ENCODE data around the gene CPNE8. TPM values are rescaled to one million over a fixed set of nuclear protein-coding genes. Genes with fewer than 3 reads are reported as not detected.

The CPNE8 gene
- total RNA-seq, 6 experiments from 2014 or later: 8.6 to 21.1 (median 16.3) TPM

DNA sequence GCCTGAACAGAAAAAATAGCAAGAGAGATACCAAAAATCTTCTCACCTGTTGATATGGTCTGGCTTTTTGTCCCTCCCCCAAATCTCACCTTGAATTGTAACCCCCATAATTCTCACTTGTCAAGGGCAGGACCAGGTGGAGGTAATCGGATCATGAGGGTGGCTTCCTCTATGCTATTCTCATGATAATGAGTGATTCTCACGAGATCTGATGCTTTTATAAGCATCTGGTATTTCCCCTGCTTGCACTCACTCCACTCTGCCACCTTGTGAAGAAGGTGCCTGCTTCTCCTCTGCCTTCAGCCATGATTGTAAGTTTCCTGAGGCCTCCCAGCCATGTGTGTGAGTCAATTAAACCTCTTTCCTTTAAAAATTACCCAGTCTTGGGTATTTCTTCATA, 291.2 kb downstream of the CPNE8 start:
- intact Hi-C loops (cut with DNase I): no loop called here
- TF ChIP-seq, protein P1, sequence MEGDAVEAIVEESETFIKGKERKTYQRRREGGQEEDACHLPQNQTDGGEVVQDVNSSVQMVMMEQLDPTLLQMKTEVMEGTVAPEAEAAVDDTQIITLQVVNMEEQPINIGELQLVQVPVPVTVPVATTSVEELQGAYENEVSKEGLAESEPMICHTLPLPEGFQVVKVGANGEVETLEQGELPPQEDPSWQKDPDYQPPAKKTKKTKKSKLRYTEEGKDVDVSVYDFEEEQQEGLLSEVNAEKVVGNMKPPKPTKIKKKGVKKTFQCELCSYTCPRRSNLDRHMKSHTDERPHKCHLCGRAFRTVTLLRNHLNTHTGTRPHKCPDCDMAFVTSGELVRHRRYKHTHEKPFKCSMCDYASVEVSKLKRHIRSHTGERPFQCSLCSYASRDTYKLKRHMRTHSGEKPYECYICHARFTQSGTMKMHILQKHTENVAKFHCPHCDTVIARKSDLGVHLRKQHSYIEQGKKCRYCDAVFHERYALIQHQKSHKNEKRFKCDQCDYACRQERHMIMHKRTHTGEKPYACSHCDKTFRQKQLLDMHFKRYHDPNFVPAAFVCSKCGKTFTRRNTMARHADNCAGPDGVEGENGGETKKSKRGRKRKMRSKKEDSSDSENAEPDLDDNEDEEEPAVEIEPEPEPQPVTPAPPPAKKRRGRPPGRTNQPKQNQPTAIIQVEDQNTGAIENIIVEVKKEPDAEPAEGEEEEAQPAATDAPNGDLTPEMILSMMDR (IDR thresholded peaks at IDR 0.05): no peak
- Histone ChIP-seq H3K4me3 (no peak overlapping the region), H3K4me1 (no peaks in the 10 kb centered on the region), H3K36me3 (no peaks in the 10 kb centered on the region), H3K9me3 (no peaks in the 10 kb centered on the region), H3K27ac (no peak overlapping the region), H3K27me3 (no peaks in the 10 kb centered on the region)
- DNase-seq (no peak), ATAC-seq (no peak)
- WGBS (ENCODE audit: insufficient coverage, low coverage, low lambda C conversion rate, missing lambda C conversion rate): 34% methylated on average over 2 of the region's 2 CpGs

DNA sequence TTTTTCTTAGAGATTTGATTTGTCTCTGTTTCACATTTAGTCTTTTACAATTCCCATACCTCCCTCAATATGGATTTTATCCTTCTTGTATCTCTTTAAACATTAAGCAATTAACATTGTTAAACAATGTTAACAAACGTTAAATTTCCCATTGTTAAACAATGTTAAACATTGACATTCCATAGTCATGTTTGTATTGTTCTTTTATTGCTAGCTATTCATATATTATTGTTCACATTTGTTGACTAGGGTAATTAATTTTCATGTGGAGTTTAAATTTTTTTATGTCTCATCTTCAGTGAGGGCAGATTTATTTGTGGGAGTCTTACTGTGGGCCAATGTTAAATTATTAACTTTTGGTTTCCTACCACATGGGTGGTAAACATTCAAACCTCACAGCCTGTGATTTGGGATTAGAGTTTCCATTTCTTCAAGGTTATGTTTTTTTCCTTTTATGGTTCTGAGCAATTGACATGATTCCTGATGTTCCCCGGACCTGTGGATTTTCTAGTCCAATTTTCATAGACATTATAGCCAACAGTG, 294.5 kb downstream of the CPNE8 start:
- Histone ChIP-seq H3K4me3 (no peak overlapping the region), H3K36me3 (no peaks in the 10 kb centered on the region), H3K4me1 (no peaks in the 10 kb centered on the region), H3K9me3 (peaks cover 0 to 3% (median 0%) of the 10 kb centered on the region in 4 donors), H3K27ac (no peak overlapping the region), H3K27me3 (no peaks in the 10 kb centered on the region)
- no peak for TF ChIP-seq POLR2A (IDR thresholded peaks at IDR 0.05)
- TF ChIP-seq, protein P1 (IDR thresholded peaks at IDR 0.05): no peak
- no peak for ATAC-seq
- no peak for DNase-seq
- intact Hi-C loops (cut with DNase I): no loop called here
- 43% methylated on average over 2 of the region's 2 CpGs for WGBS (ENCODE audit: insufficient coverage, low coverage, low lambda C conversion rate, missing lambda C conversion rate)

DNA sequence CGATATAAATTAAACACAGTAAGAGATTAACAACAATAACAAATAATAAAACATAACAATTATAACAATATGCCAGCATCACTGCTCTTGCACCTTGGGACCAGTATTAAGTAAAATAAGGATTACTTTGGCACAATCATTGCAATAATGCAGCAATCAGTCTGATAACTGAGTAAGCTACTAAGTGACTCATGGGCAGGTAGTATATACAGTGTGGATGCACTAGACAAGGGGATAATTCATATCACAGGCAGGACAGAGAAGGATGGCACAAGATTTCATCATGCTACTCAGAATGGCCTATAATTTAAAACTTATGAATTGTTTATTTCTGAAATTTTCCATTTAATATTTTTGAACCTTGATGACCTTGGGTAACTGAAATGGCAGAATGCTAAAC, 298.1 kb downstream of the CPNE8 start:
- H3K36me3 ChIP-seq: no peaks in the 10 kb centered on the region
- H3K4me1 ChIP-seq: no peaks in the 10 kb centered on the region
- TF ChIP-seq, protein P1 (IDR thresholded peaks at IDR 0.05): no peak
- TF ChIP-seq POLR2A (IDR thresholded peaks at IDR 0.05): no peak
- intact Hi-C loops (cut with DNase I): no loop called here
- H3K27ac ChIP-seq: no peak overlapping the region
- no peak overlapping the region for H3K4me3 ChIP-seq
- peaks cover 0 to 3% (median 0%) of the 10 kb centered on the region in 4 donors for H3K9me3 ChIP-seq
- ATAC-seq (no peak), DNase-seq (no peak)
- no peaks in the 10 kb centered on the region for H3K27me3 ChIP-seq
- 57% methylated on average over 1 of the region's 1 CpG for WGBS (ENCODE audit: insufficient coverage, low coverage, low lambda C conversion rate, missing lambda C conversion rate)
